Measurements from ENCODE around the gene DRAM1.
A peak's percentile ranks its signal among the peaks of the same experiment; 100 is the strongest.

The DRAM1 gene

GRCh38 chr12:101839324-101840283 lies 37.8 kb upstream of the DRAM1 start:
- Histone ChIP-seq H3K4me2 (ENCODE audit: low read length) (peak overlapping the region; percentile 61), H3K27me3 (ENCODE audit: control insufficient read depth, low read length) (no peaks in the 10 kb centered on the region), H3K4me1 (ENCODE audit: control insufficient read depth, low read length) (peaks cover 17% of the 10 kb centered on the region), H3K9me3 (ENCODE audit: control insufficient read depth, insufficient read depth, low read length) (no peaks in the 10 kb centered on the region), H3K79me2 (ENCODE audit: control insufficient read depth, low read length) (no peaks in the 10 kb centered on the region), H3K4me3 (ENCODE audit: low read length) (peak overlapping the region; percentile 42), H4K20me1 (ENCODE audit: control insufficient read depth, insufficient read depth, low read depth, low read length) (no peaks in the 10 kb centered on the region), H3F3A (ENCODE audit: control insufficient read depth, insufficient read depth) (peaks cover 3% of the 10 kb centered on the region; the same call in 1 of the 2 replicates), H3K9me2 (replicated peaks; ENCODE audit: control insufficient read depth, low read length) (no peaks in the 10 kb centered on the region), H3K36me3 (ENCODE audit: control insufficient read depth, low read length) (no peaks in the 10 kb centered on the region), H3K27ac (ENCODE audit: low read depth, low read length) (peak overlapping the region; percentile 30; the same call in 1 of the 2 replicates)
- TF ChIP-seq EZH2phosphoT487 (IDR thresholded peaks at IDR 0.05; ENCODE audit: borderline replicate concordance, low read length) = no peak
- TF ChIP-seq, protein P1, sequence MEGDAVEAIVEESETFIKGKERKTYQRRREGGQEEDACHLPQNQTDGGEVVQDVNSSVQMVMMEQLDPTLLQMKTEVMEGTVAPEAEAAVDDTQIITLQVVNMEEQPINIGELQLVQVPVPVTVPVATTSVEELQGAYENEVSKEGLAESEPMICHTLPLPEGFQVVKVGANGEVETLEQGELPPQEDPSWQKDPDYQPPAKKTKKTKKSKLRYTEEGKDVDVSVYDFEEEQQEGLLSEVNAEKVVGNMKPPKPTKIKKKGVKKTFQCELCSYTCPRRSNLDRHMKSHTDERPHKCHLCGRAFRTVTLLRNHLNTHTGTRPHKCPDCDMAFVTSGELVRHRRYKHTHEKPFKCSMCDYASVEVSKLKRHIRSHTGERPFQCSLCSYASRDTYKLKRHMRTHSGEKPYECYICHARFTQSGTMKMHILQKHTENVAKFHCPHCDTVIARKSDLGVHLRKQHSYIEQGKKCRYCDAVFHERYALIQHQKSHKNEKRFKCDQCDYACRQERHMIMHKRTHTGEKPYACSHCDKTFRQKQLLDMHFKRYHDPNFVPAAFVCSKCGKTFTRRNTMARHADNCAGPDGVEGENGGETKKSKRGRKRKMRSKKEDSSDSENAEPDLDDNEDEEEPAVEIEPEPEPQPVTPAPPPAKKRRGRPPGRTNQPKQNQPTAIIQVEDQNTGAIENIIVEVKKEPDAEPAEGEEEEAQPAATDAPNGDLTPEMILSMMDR (IDR thresholded peaks at IDR 0.05; ENCODE audit: low read depth, low read length, poor library complexity, severe bottlenecking) = peak; percentile 79

DNA sequence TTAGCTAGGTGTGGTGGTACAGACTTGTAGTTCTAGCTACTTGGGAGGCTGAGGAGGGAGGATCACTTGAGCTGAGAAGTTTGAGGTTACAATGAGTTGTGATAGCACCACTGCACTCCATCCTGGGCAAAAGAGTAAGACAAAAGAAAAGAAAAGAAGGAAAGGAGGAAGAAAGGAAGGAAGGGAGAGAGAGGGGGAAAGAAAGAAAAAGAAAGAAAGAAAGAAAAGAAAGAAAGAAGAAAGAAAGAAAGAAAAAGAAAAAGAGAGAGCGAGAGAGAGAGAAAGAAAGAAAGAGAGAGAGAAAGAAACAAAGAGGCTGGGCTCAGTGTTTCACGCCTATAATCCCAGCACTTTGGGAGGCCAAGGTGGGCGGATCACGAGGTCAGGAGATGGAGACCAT lies 36.3 kb upstream of the DRAM1 start:
- no peak overlapping the region for H3K4me2 ChIP-seq (ENCODE audit: low read length)
- no peak overlapping the region for H3K4me3 ChIP-seq (ENCODE audit: low read length)
- H3K27ac ChIP-seq (ENCODE audit: low read depth, low read length) = no peak overlapping the region
- no peaks in the 10 kb centered on the region for H3K36me3 ChIP-seq (ENCODE audit: control insufficient read depth, low read length)
- H4K20me1 ChIP-seq (ENCODE audit: control insufficient read depth, insufficient read depth, low read depth, low read length) = no peaks in the 10 kb centered on the region
- H3F3A ChIP-seq (ENCODE audit: control insufficient read depth, insufficient read depth) = no peaks in the 10 kb centered on the region
- H3K9me2 ChIP-seq (replicated peaks; ENCODE audit: control insufficient read depth, low read length) = no peaks in the 10 kb centered on the region
- H3K27me3 ChIP-seq (ENCODE audit: control insufficient read depth, low read length) = no peaks in the 10 kb centered on the region
- H3K9me3 ChIP-seq (ENCODE audit: control insufficient read depth, insufficient read depth, low read length) = no peaks in the 10 kb centered on the region
- TF ChIP-seq EZH2phosphoT487 (IDR thresholded peaks at IDR 0.05; ENCODE audit: borderline replicate concordance, low read length) = no peak
- TF ChIP-seq, protein P1 (IDR thresholded peaks at IDR 0.05; ENCODE audit: low read depth, low read length, poor library complexity, severe bottlenecking) = no peak
- H3K4me1 ChIP-seq (ENCODE audit: control insufficient read depth, low read length) = peaks cover 17% of the 10 kb centered on the region
- H3K79me2 ChIP-seq (ENCODE audit: control insufficient read depth, low read length) = no peaks in the 10 kb centered on the region

DNA sequence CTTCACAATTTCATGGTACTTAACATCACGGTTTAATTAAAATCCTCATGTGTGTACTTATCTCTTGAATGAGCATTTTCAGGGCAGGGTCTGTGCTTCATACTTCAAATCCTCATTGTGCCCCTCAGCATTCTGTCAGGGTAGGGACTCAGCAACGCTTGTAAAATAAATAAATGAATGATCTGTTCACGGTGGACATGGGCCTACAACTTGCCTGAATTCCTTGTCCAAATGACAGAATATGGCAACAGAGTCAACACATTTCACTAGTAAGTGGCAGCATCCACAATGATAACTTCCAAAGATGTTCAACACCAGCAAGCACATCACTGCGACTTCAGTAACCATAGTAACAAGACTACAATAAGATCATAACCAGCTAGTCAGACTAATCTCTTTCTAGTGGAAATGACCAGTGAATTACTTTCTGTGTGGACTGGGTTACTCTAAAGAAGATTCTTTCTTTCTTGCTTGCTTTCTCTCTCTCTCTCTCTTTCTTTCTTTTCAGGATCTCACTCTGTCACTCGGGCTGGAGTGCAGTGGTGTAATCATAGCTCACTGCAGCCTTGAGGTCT lies 32.2 kb upstream of the DRAM1 start:
- no peak for TF ChIP-seq EZH2phosphoT487 (IDR thresholded peaks at IDR 0.05; ENCODE audit: borderline replicate concordance, low read length)
- TF ChIP-seq, protein P1 (IDR thresholded peaks at IDR 0.05; ENCODE audit: low read depth, low read length, poor library complexity, severe bottlenecking) = no peak
- Histone ChIP-seq H3K9me3 (ENCODE audit: control insufficient read depth, insufficient read depth, low read length) (no peaks in the 10 kb centered on the region), H3K4me2 (ENCODE audit: low read length) (no peak overlapping the region), H3K27me3 (ENCODE audit: control insufficient read depth, low read length) (no peaks in the 10 kb centered on the region), H3K27ac (ENCODE audit: low read depth, low read length) (no peak overlapping the region), H3K4me1 (ENCODE audit: control insufficient read depth, low read length) (peaks cover 3% of the 10 kb centered on the region), H3F3A (ENCODE audit: control insufficient read depth, insufficient read depth) (no peaks in the 10 kb centered on the region), H4K20me1 (ENCODE audit: control insufficient read depth, insufficient read depth, low read depth, low read length) (no peaks in the 10 kb centered on the region), H3K9me2 (replicated peaks; ENCODE audit: control insufficient read depth, low read length) (no peaks in the 10 kb centered on the region), H3K36me3 (ENCODE audit: control insufficient read depth, low read length) (no peaks in the 10 kb centered on the region), H3K79me2 (ENCODE audit: control insufficient read depth, low read length) (no peaks in the 10 kb centered on the region), H3K4me3 (ENCODE audit: low read length) (no peak overlapping the region)
